HCT116 (cell line): ENCODE data around the gene MYO16.

Source experiments
- CBX3 ChIP-seq: IDR thresholded peaks from 2 replicates; pipeline ENCODE4 v1.6.1; 2012; ENCODE audit warnings: low read depth
- CEBPB ChIP-seq: IDR thresholded peaks from 2 replicates; pipeline ENCODE4 v1.6.1; 2012; ENCODE audit warnings: low read depth
- CTCF ChIP-seq, 3 experiments: fragments of 200-600 bp in 1 of 3; sonication (generic) in 1 of 3; IDR thresholded peaks in 2 of 3; conservative IDR thresholded peaks in 1 of 3; 2 replicates each; pipeline ENCODE4 v1.5.1; 2012 to 2017; ENCODE audit warnings: low read depth in 2 of 3, low read length in 2 of 3, antibody characterized with exemption in 1 of 3, borderline replicate concordance in 1 of 3, control low read depth in 1 of 3, mild to moderate bottlenecking in 1 of 3, mixed read lengths in 1 of 3, mixed run types in 1 of 3, moderate library complexity in 1 of 3; ENCODE audit not compliant: insufficient read depth in 1 of 3
- EGR1 ChIP-seq: IDR thresholded peaks from 2 replicates; pipeline ENCODE4 v1.6.1; 2012; ENCODE audit warnings: low read depth
- EZH2 ChIP-seq: fragments of 200-600 bp; sonication (generic); IDR thresholded peaks from 2 replicates; pipeline ENCODE4 v1.6.1; 2017; ENCODE audit warnings: antibody characterized with exemption, mixed run types
- EZH2phosphoT487 ChIP-seq: fragments of 200-600 bp; IDR thresholded peaks from 2 replicates; pipeline ENCODE4 v1.6.1; 2018; ENCODE audit warnings: antibody characterized with exemption, borderline replicate concordance
- MAX ChIP-seq: IDR thresholded peaks from 2 replicates; pipeline ENCODE4 v1.6.1; 2012
- POLR2A ChIP-seq: IDR thresholded peaks from 2 replicates; pipeline ENCODE4 v1.7.0; 2011; ENCODE audit warnings: borderline replicate concordance; ENCODE audit not compliant: insufficient read depth, insufficient read length; ENCODE audit errors: extremely low read depth
- POLR2AphosphoS5 ChIP-seq: IDR thresholded peaks from 2 replicates; pipeline ENCODE4 v1.6.1; 2011; ENCODE audit warnings: mild to moderate bottlenecking, low read depth, low read length, moderate library complexity
- RAD21 ChIP-seq: IDR thresholded peaks from 2 replicates; pipeline ENCODE4 v1.6.1; 2012; ENCODE audit warnings: low read depth, mild to moderate bottlenecking
- REST ChIP-seq: IDR thresholded peaks from 2 replicates; pipeline ENCODE4 v1.6.1; 2012; ENCODE audit warnings: low read depth
- SIN3A ChIP-seq: IDR thresholded peaks from 2 replicates; pipeline ENCODE4 v1.6.1; 2012; ENCODE audit warnings: low read depth
- ZNF274 ChIP-seq: fragments of 200-500 bp; sonication (Bioruptor generic); IDR thresholded peaks from 2 replicates; pipeline ENCODE4 v1.6.1; 2014; ENCODE audit warnings: mild to moderate bottlenecking, low read depth, low read length, inconsistent platforms

- TF ChIP-seq CTCF (IDR thresholded peaks at IDR 0.05 in 2 of 3, conservative IDR thresholded peaks at IDR 0.05 in 1 of 3; ENCODE audit: borderline replicate concordance in 1 of 3, insufficient read depth in 1 of 3, low read depth in 2 of 3, low read length in 2 of 3) (no peak), MAX (no peak), EGR1 (no peak), CEBPB (no peak), EZH2phosphoT487 (no peak), CBX3 (no peak), POLR2AphosphoS5 (no peak), POLR2A (no peak), EZH2 (no peak), ZNF274 (no peak), RAD21 (no peak), REST (no peak), SIN3A (no peak)
Observed at GRCh38 chr13:108993346-108993745, 363.9 kb downstream of the MYO16 start.
